Skeletal muscle tissue (tissue), 4 donors: ENCODE measurements around the gene CNTN5. TPM values are rescaled to one million over a fixed set of nuclear protein-coding genes. Genes with fewer than 3 reads are reported as not detected.

Source experiments
- H3K27ac ChIP-seq: one replicate; pipeline ENCODE4 v1.7.0; 2013; ENCODE audit warnings: mild to moderate bottlenecking, low read depth, low read length, inconsistent platforms
- H3K27me3 ChIP-seq, 3 donors: one replicate each; pipeline ENCODE4 v1.7.0; 2013; ENCODE audit warnings: low read length in 3 of 3; ENCODE audit not compliant: control insufficient read depth in 3 of 3, insufficient read depth in 3 of 3
- H3K36me3 ChIP-seq, 3 donors: one replicate each; pipeline ENCODE4 v1.7.0; 2013; ENCODE audit warnings: low read length in 3 of 3; ENCODE audit not compliant: control insufficient read depth in 3 of 3, insufficient read depth in 3 of 3
- H3K4me1 ChIP-seq, 3 donors: one replicate each; pipeline ENCODE4 v1.7.0; 2013; ENCODE audit warnings: low read length in 3 of 3, mild to moderate bottlenecking in 3 of 3; ENCODE audit not compliant: control insufficient read depth in 3 of 3, insufficient read depth in 3 of 3
- H3K4me3 ChIP-seq, 3 donors: one replicate each; pipeline ENCODE4 v1.7.0; 2013; ENCODE audit warnings: low read length in 3 of 3
- H3K9ac ChIP-seq, 3 donors: one replicate each; pipeline ENCODE4 v1.7.0; 2013; ENCODE audit warnings: low read length in 3 of 3, mild to moderate bottlenecking in 3 of 3, moderate library complexity in 2 of 3, low read depth in 1 of 3
- H3K9me3 ChIP-seq, 3 donors: one replicate each; pipeline ENCODE4 v1.7.0; 2013; ENCODE audit warnings: low read length in 3 of 3; ENCODE audit not compliant: control insufficient read depth in 3 of 3
- total RNA-seq: library from RNA; depleted of rRNA; stranded (reverse); fragments of >200 nt; gene quantifications from one replicate; pipeline ENCODE4 v1.2.3, GENCODE V29; 2014
- donor health status: Osteomylitis.

The CNTN5 gene
- total RNA-seq, 1 donor from 2014 or later, result 10.4 TPM

DNA sequence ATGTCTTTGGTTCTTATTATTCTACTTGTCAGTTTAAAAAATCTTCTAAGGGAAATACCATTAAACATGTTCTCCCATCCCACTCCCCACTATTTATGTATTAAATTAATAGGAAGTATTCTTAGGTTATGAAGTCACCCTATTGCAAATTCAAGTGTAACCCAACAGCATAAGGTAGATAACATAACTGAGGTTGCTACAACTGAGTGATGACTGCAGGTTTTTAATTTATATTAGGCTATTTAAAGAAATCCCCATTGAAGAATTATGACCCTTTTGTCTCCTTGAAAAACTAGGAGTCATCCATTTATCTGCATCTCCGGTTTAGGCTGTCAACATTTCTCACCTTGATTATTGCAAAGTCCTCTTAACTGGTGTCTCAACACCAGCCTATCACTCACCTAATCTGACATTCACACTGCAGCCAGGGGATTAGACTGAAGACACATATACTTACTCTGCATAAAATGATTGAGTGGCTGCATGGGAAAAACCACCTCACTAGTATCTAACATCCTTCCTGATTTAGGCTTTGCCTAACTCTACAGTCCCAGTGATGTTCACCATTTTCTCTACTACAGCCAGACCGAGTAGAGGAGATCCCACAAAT is 649.4 kb downstream of the CNTN5 start:
- H3K4me1 ChIP-seq, result no peaks in the 10 kb centered on the region
- H3K9ac ChIP-seq, result no peak overlapping the region
- peaks cover 0 to 2% (median 0%) of the 10 kb centered on the region in 3 donors for H3K9me3 ChIP-seq
- no peak overlapping the region for H3K4me3 ChIP-seq
- no peaks in the 10 kb centered on the region for H3K36me3 ChIP-seq
- H3K27me3 ChIP-seq, result no peaks in the 10 kb centered on the region
- H3K27ac ChIP-seq, result no peak overlapping the region

DNA sequence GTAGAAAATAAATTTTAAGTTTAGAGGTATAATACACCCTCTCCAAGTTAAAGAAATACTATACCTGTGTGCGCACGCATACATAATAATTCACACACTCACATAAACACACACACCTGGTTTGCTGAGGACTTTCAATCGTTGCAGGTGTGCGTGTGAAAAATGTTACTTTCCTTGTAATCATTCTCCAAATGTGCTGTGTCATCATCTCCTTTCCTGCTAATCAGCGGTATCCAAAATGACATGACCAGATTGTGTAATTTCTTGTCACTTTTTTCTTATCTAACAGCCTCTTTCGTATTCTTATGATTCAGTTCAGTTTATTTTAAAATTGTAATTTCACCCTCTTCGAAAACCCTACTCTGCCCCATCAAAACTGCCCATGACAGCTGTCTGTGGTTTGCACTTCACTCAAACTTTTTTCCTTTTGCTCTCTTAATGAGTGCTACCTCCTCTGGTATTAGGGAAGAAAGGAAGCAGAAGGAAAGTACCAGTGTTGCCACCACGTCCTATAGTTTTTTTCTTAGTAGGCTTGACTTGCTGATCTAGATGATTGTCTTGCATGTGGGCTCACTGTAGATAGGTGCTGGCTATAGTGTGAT is 651.2 kb downstream of the CNTN5 start:
- peaks cover 0 to 2% (median 0%) of the 10 kb centered on the region in 3 donors for H3K9me3 ChIP-seq
- H3K4me1 ChIP-seq, result no peaks in the 10 kb centered on the region
- H3K9ac ChIP-seq, result no peak overlapping the region
- H3K4me3 ChIP-seq, result no peak overlapping the region
- no peaks in the 10 kb centered on the region for H3K36me3 ChIP-seq
- no peaks in the 10 kb centered on the region for H3K27me3 ChIP-seq
- no peak overlapping the region for H3K27ac ChIP-seq

DNA sequence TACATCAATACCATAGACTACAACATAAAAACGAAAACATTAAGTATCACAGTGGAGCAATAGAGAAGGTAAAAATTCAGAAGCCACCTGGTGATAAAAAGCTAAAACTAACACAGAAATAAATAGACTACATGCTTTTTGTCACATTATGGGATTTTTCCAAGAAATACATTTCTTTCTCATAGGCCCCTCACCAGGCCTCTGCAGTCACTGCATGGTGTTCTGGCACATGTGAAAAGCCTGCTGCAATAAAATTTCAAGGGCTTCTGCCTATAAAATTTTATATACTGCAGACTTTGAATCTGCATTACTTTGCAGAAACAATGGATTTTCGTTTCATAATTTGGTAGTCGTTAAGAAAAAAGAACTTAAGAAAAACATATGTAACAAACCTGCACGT is 655.5 kb downstream of the CNTN5 start:
- Histone ChIP-seq H3K4me3 (no peak overlapping the region), H3K4me1 (no peaks in the 10 kb centered on the region), H3K27ac (no peak overlapping the region), H3K36me3 (no peaks in the 10 kb centered on the region), H3K9me3 (no peaks in the 10 kb centered on the region), H3K27me3 (no peaks in the 10 kb centered on the region), H3K9ac (no peak overlapping the region)

DNA sequence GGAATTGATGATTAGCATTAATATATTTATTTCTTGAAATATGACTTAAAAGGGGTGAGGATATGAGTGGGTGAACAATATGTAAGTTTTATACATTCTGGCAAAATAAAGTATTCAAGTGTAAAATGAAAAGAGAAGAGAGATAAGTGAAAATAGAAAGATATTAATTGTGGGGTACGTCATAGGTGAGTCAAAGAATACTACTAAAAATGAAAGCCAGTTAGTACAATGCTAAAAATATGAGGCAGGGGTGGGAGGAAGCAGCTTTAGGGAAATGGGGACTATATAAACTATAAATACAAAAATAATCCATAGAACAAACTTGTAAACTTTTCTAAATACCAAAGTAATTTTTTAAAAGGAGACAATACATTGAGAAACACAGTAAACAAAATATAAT is 661.4 kb downstream of the CNTN5 start:
- Histone ChIP-seq H3K4me3 (no peak overlapping the region), H3K9me3 (no peaks in the 10 kb centered on the region), H3K27me3 (no peaks in the 10 kb centered on the region), H3K27ac (no peak overlapping the region), H3K9ac (no peak overlapping the region), H3K36me3 (no peaks in the 10 kb centered on the region), H3K4me1 (no peaks in the 10 kb centered on the region)

DNA sequence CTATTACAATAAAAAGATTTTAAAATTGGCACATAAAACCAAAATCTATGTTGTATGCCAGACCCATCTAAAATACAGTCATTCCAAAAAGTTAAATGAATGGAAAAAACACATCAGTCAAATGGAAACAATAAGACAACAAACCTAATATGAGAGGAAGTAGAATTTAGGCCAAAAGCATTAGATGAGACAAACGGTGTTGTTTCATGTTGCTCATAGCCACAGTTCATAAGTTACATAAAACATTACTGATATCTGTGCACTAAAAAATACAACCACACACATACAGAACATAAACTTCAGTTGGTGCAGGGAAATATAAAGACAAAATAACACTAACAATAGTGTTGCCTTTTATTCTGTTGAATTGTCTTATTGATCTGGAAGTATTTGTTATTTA is 661.9 kb downstream of the CNTN5 start:
- H3K36me3 ChIP-seq, result no peaks in the 10 kb centered on the region
- H3K27ac ChIP-seq, result no peak overlapping the region
- H3K9me3 ChIP-seq, result no peaks in the 10 kb centered on the region
- H3K4me1 ChIP-seq, result no peaks in the 10 kb centered on the region
- no peaks in the 10 kb centered on the region for H3K27me3 ChIP-seq
- H3K4me3 ChIP-seq, result no peak overlapping the region
- H3K9ac ChIP-seq, result no peak overlapping the region

GRCh38 chr11:99683933-99684332 is 663.2 kb downstream of the CNTN5 start:
- Histone ChIP-seq H3K27me3 (no peaks in the 10 kb centered on the region), H3K36me3 (no peaks in the 10 kb centered on the region), H3K4me1 (no peaks in the 10 kb centered on the region), H3K9me3 (no peaks in the 10 kb centered on the region), H3K4me3 (no peak overlapping the region), H3K27ac (no peak overlapping the region), H3K9ac (no peak overlapping the region)

- no peak overlapping the region for H3K9ac ChIP-seq
- H3K27ac ChIP-seq, result no peak overlapping the region
Measured at GRCh38 chr11:99686838-99687237, 666.1 kb downstream of the CNTN5 start.

GRCh38 chr11:99687320-99687719 is 666.6 kb downstream of the CNTN5 start:
- no peaks in the 10 kb centered on the region for H3K27me3 ChIP-seq
- no peak overlapping the region for H3K4me3 ChIP-seq
- no peak overlapping the region for H3K27ac ChIP-seq
- H3K4me1 ChIP-seq, result no peaks in the 10 kb centered on the region
- no peak overlapping the region for H3K9ac ChIP-seq
- H3K9me3 ChIP-seq, result no peaks in the 10 kb centered on the region
- no peaks in the 10 kb centered on the region for H3K36me3 ChIP-seq

More at GRCh38 chr11:99686838-99687237, 666.1 kb downstream of the CNTN5 start:
- H3K9me3 ChIP-seq, result no peaks in the 10 kb centered on the region
- no peaks in the 10 kb centered on the region for H3K27me3 ChIP-seq
- no peaks in the 10 kb centered on the region for H3K4me1 ChIP-seq
- H3K4me3 ChIP-seq, result no peak overlapping the region
- H3K36me3 ChIP-seq, result no peaks in the 10 kb centered on the region

GRCh38 chr11:99693941-99694492 is 673.3 kb downstream of the CNTN5 start:
- no peak overlapping the region for H3K4me3 ChIP-seq
- H3K36me3 ChIP-seq, result no peaks in the 10 kb centered on the region
- no peak overlapping the region for H3K27ac ChIP-seq
- H3K27me3 ChIP-seq, result no peaks in the 10 kb centered on the region
- no peaks in the 10 kb centered on the region for H3K4me1 ChIP-seq
- H3K9me3 ChIP-seq, result no peaks in the 10 kb centered on the region
- no peak overlapping the region for H3K9ac ChIP-seq

DNA sequence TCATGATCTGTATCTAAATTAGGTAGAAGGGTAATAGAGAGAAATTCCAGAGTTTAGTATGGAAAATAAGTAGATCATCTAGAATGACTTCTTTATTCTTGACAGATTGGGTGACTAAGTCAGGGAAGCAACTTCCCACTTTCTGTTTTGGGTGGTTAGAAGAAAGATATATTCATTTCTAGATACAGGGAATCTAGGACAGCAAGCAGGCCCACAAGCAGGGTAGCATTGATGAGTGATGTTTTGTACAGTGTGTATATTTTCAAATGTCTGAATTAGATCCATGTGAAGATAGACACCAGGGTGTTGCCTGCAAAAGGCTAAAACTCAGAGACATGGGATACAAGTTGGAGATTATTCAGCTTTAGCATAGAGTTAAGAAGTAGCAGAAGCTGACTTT is 674.4 kb downstream of the CNTN5 start:
- Histone ChIP-seq H3K27me3 (no peaks in the 10 kb centered on the region), H3K36me3 (no peaks in the 10 kb centered on the region), H3K27ac (no peak overlapping the region)

More for the DNA sequence above, 674.4 kb downstream of the CNTN5 start:
- H3K4me3 ChIP-seq, result no peak overlapping the region
- no peak overlapping the region for H3K9ac ChIP-seq
- no peaks in the 10 kb centered on the region for H3K4me1 ChIP-seq
- no peaks in the 10 kb centered on the region for H3K9me3 ChIP-seq
